GM19238 (cell line): ENCODE results near the gene BIN1.

Experiments used
- DNase-seq: peaks from one replicate; pipeline ENCODE4 v3.0.0; 2011; ENCODE audit warnings: low spot score; ENCODE audit not compliant: insufficient read length

The BIN1 gene

DNA sequence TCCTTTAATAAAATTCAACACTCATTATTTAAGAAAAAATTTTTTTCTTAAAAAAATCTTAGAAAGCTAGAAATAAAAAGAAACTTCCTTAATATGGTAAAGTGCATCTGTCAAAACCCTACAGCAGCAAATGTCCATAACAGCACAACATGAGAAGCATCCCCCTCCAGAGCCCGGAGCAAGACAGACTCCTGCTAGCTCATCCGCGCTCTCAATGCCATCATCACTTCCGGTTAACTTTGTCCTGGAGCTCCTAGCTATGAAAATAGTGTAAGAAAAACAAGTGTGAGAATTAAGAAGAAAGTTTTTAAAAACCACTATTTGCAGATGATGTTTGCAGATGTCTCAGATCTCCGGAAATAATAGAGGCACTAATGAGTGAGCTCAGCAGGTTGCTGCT is 105.2 kb downstream of the BIN1 start:
- no peak for DNase-seq

DNA sequence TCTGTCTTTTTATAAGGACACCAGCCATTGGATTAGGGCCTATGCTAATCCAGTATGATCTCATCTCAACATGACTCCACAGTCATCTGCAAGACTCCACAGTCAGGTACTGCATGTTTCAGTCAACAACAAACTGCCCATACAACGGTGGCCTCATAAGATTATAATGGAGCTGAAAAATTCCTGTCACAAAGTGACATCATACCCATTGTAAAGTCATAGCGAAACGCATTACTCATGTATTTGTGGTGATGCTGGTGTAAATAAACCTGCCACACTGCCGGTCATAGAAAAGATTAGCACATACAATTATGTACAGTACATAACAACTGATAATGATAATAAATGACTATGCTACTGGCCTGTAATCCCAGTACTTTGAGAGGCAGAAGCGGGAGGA is 106.0 kb downstream of the BIN1 start:
- DNase-seq: no peak

DNA sequence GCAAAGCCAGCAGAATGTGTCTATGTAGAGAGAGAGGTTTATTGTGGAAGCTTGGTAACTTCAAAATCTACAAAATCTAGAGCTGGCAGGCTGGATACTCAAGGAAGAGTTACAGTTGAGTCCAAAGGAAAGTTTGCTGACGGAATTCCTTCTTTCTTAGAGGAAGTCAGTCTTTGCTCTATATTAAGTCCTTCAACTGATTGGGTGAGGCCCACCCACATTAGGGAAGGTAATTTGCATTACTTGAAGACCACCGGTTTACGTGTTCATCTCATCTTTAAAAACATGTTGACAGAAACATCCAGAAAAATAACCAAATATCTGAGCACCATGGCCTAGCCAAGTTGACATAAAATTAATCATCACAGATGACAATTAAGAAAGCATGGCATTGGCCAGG is 106.8 kb downstream of the BIN1 start:
- DNase-seq: no peak

DNA sequence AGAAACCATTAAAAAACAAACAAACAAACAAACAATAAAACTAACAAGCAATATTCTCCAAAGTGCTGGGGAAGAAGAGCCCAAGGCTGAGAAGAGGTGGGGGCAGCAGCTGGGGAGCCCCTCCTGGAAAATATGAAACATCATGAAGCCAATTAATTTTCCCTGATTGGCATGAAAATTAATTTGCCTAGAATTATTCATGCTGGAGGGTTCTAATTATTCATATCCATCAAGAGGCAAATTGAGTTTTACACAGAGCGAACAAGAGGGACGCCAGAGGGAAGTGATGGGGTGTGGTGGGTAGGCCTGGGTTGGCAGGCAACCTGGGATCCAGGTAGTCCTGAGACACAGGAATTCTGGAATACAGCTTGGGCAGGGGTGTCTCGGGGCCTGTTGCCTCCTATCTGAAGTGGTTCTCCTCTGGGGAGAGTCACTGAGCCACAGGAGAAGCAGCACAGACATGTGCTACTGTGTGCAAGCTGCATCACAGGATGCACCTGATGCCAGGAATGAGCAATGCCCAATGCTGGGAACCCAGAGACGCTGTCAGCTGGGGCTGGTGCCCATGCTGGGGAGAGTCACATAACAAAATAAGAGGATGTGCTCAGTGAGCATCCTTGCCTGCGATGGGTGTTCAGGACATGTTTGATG is 107.7 kb downstream of the BIN1 start:
- no peak for DNase-seq

DNA sequence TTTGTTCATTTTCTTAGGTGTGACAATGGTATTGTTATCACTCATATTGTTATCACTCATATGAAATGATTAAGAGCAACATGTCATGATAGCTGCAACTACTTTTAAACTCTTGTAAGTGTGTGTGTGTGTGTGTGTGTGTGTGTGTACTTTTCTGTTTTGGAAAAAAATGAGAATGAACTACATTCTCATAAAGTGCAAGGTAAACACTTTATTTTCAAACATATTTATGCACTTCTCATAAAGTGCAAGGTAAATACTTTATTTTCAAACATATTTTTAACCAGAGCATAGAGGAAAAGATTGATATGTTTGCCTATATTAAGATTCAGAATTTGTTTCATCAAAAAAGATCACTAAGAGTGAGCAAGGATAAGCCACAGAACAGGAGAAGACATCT is 108.5 kb downstream of the BIN1 start:
- DNase-seq: no peak
